ENCODE results near the gene OSBPL6.
"Not testable (repeated sequence)": the region's sequence is repeated elsewhere in the genome, so short reads cannot be mapped to it uniquely, and the experiment has no call there.

The OSBPL6 gene

DNA sequence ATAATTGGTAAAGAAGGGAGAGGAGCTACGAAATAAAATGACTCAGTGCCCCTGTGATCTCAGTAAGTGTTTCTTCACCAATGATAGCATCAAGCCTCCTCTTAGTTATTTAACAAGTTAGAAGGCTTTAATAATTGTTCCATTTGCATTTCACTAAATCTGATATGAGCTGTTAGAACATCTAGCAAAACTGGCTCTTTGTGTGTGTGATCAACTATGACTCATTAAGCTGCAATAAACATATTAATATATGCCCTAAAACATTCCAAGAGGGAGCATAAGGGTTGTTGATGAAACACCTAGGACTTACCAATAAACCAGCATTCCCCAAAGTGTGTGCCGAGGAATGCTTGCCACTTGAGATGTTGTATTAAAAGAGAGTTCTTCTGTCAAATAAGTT lies 115.2 kb downstream of the OSBPL6 start:
- DNase-seq: no peak

DNA sequence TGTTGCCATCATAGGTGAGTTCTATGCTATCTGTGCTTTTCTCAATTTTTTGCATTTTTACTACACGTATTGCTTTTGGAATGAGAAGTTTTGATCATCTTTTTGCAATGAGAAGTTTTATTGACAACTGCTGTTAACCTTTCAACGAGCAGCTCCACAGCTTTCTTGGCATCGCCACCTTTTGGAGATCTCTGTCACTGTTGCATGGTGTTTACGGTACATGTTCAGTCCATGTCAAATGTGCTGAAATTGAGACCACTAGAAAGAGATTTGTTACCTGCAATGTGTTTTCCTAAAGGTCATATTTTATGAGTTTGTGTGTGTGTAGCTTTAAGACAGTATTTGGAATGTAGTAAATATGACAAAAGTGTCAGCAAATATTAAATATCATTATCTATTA lies 120.8 kb downstream of the OSBPL6 start:
- no peak for DNase-seq

GRCh38 chr2:178315488-178315948 lies 121.2 kb downstream of the OSBPL6 start:
- DNase-seq: no peak

DNA sequence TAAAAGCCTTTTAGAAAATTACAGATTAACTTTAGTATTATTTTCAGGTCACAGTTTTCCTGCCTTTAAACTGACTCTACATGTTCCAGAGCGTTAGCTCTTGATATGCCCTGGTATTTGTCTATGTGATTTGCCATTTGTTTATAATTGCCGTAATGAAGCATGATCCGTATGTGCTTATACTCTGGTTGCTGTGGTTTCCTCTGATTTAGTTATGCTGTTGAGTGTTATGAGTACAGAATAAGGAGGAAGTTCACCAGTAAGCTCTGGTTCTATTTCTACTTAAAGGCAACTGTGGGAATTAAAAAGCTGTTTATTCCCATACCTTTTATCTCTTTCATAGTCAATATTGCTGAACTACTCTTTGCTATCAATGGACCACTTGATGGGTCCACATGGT lies 123.5 kb downstream of the OSBPL6 start:
- no peak for DNase-seq

GRCh38 chr2:178320011-178320585 lies 125.8 kb downstream of the OSBPL6 start:
- DNase-seq: no peak

GRCh38 chr2:178322068-178322467 lies 127.8 kb downstream of the OSBPL6 start:
- no peak for DNase-seq

DNA sequence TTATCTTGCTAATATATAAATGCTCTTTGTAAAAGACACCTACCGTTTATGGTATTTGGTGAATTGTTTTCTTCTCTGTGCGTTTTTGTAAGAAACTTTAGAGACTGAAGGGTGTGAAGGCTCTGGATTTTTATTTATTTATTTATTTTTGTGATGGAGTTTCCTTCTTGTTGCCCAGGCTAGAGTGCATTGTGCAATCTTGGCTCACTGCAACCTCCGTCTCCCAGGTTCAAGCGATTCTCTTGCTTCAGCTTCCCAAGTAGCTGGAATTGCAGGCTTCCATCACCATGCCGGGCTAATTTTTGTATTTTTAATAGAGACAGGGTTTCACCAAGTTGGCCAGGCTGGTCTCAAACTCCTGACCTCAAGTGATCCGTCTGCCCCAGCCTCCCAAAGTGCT lies 129.0 kb downstream of the OSBPL6 start:
- DNase-seq: not testable (repeated sequence)

GRCh38 chr2:178324077-178324476 lies 129.8 kb downstream of the OSBPL6 start:
- DNase-seq: no peak

GRCh38 chr2:178325268-178325667 lies 131.0 kb downstream of the OSBPL6 start:
- DNase-seq: no peak

- DNase-seq: no peak
Measured at GRCh38 chr2:178327516-178327915, 133.2 kb downstream of the OSBPL6 start.

DNA sequence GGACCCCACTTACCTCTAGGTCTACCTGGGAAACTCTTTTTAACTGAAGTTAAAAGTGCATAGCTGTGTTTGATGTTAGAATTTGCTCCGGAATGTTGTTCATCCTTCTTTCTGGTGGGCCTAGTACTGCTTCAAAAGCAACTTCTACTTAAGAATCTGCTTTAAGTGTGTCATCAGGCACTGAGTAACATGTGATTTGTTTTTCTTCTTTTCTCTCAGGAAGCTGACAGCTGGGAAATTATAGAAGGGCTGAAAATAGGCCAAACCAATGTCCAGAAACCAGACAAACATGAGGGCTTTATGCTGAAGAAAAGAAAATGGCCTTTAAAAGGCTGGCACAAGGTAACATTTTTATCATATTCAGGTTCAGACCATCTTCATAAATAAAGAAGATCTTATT lies 133.7 kb downstream of the OSBPL6 start:
- DNase-seq: no peak

DNA sequence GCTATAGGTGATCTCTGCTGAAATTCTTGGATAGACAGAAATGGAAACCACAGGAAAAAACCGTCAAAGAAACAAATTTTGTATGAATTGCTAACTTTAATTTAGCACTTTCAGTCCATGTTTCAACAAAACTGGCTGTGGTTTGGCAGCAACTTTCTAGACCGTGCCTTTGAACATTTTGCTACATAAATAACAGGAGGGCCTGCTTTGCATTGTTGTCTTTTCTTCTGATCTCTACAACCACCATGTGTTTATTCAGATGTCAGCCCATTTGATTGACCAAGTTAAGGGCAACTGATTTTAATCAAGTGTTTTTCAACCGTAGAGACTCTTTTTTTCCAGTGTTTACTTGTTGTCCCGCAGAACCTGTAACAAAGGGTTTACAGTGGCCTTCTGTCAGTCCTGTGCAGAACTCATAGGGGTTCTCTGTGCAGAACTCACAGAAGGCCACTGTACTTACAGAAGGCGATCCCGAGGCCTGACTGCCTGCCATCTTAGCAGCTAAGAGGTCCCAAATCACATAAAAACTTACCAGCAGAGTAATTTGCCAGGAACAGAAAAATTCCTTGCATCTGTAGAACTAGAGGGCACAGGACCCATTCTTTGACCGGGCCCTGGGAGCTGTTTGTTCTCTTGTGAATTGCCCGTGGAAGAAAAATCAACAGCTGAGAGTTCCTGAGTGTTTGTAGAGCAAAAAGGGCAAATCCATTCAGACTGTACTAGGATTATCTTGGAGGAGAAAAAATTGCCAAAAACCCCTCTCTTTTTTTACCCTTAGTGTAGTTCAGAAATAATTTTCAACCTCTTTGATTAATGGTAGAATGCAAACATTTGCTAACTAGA lies 136.1 kb downstream of the OSBPL6 start:
- no peak for DNase-seq

GRCh38 chr2:178331474-178332432 lies 137.4 kb downstream of the OSBPL6 start:
- no peak for DNase-seq

DNA sequence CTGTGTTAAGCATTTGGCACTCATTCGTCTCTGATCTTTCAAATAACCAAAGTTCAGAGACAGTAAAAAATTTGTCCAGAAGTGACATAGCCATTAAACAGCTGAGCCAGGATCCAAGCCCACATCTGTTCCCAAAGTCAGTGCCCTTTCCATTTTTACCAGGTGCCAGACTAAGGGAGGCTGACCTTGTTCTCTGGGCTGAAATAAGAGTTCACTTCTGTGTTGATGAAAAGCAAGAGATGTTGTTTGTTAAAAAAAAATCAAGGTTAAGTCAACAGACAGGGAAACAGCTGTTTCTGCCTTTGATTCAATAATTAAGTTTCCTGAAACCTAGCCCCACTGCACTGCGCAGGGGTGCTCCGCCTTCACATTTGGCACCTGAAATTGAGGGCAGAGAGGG lies 139.5 kb downstream of the OSBPL6 start:
- DNase-seq: no peak

- DNase-seq: no peak
Measured at GRCh38 chr2:178335230-178335629, 140.9 kb downstream of the OSBPL6 start.

- DNase-seq: no peak
Measured at GRCh38 chr2:178344121-178344520, 149.8 kb downstream of the OSBPL6 start.

DNA sequence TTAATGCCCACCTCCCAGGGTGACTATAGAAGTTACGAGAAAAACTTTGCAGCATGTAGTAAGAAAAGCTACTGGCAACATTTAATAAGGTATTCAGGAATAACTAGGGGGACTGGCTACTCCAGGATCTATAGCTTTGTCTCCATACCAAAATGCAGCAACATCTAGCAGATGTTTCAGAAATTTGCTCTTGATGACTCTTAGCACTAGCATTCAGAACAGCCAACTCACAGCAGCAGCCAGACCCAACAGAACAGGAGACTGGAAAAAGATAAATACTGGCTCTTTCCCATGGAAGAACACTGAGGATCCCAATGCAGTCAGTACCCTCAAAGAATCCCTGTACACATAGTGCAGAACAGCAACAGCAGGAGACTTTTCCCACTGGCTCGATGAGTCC lies 151.6 kb downstream of the OSBPL6 start:
- no peak for DNase-seq

DNA sequence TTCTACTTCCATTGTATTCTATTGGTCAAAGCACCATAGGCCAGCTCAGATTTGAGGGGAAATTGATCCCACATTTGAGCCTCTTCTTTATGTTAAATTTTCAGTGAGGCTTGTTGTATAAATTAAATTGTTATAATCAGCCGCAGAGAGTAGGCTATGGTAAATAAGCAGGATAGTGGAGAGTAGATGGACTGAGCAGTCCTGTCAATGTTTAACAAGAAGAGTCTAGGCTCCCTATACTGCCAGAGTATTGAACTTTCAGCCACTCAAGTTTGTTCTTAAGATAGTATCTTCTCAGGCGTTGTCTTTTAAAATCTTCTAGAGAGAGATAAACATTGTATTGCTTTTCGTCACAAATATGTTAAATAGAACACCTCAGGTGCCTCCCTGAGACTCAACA lies 155.7 kb downstream of the OSBPL6 start:
- DNase-seq: no peak

DNA sequence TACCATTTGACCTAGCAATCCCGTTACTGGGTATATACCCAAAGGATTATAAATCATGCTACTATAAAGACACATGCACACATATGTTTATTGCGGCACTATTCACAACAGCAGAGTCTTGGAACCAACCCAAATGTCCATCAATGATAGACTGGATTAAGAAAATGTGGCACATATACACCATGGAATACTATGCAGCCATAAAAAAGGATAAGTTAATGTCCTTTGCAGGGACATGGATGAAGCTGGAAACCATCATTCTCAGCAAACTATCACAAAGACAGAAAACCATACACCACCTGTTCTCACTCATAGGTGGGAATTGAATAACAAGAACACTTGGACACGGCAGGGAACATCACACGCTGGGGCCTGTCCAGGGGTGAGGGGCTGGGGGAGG lies 163.4 kb downstream of the OSBPL6 start:
- DNase-seq: not testable (repeated sequence)

DNA sequence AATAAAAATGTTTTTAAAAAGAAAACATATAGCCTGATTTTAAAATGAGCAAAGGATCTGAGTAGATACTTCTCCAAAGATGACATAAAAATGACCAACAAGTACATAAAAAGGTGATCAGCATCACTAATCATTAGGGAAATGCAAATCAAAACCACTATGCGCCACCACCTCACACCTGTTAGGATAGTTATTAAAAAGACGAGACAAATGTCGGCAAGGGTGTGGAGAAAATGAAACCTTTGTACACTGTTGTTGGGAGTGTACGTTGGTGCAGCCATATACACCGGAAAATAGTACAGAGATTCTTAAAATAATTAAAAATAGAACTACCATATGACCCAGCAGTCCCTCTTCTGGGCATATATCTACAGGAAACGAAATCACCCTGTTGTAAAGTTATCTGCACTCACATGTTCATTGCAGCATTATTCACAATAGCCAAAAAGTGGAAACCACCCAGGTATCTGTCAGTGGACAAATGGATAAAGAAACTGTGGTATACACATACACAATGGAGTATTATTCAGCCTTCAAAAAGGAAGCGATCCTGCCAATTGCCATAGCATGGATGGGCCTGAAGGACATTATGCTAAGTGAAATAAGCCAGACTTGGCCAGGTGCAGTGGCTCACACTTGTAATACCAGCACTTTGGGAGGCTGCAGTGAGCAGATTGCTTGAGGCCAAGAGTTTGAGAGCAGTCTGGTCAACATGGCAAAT lies 165.0 kb downstream of the OSBPL6 start:
- no peak for DNase-seq

DNA sequence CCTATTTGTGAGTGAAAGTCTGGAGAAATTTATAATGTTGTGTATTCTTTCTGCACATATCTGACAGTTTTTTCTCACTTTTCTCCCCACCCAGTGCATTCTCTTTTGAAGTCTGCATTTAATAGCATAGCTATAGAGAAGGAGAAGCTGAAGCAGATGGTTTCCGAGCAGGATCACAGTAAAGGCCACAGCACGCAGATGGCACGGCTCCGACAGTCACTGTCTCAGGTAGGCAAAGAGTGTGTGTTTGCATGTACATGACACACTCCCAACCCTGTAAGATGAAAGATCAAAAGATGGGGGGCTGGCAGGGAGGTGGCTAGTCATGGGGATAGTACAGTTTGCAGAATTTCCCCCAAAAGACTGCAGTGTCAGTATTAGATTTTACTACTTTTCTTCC lies 167.3 kb downstream of the OSBPL6 start:
- DNase-seq: no peak

- DNase-seq: no peak
Measured at GRCh38 chr2:178363252-178363651, 168.9 kb downstream of the OSBPL6 start.

- DNase-seq: no peak
Measured at GRCh38 chr2:178365116-178365515, 170.8 kb downstream of the OSBPL6 start.

Measured in stimulated activated naive CD4-positive, alpha-beta T cell treated with Interleukin-2 at 50 U/mL for 16 hours (primary cell).